CD4-positive, alpha-beta T cell treated with Interleukin-1 beta for 1 hour (primary cell): ENCODE data around the gene STAB2.

Source experiments
- DNase-seq, 2 donors: peaks; one replicate each; pipeline ENCODE4 v3.0.0-alpha.2; 2020 to 2022

The STAB2 gene

GRCh38 chr12:103751600-103751999 lies 164.5 kb downstream of the STAB2 start:
- DNase-seq, result no peak

GRCh38 chr12:103755425-103755824 lies 168.4 kb downstream of the STAB2 start:
- DNase-seq, result no peak

- no peak for DNase-seq
Measured at GRCh38 chr12:103756443-103756842, 169.4 kb downstream of the STAB2 start.

- no peak for DNase-seq
Measured at GRCh38 chr12:103757248-103757647, 170.2 kb downstream of the STAB2 start.

- DNase-seq, result no peak
Measured at GRCh38 chr12:103758310-103759089, 171.4 kb downstream of the STAB2 start.

GRCh38 chr12:103762473-103762872 lies 175.4 kb downstream of the STAB2 start:
- DNase-seq, result no peak

GRCh38 chr12:103765322-103765721 lies 178.2 kb downstream of the STAB2 start:
- no peak for DNase-seq

GRCh38 chr12:103766028-103766427 lies 179.0 kb downstream of the STAB2 start:
- DNase-seq, result no peak

GRCh38 chr12:103768467-103769123 lies 181.5 kb downstream of the STAB2 start:
- no peak for DNase-seq

GRCh38 chr12:103769240-103769945 lies 182.3 kb downstream of the STAB2 start:
- no peak for DNase-seq

GRCh38 chr12:103771466-103771865 lies 184.4 kb downstream of the STAB2 start:
- peak in 1 of 2 donors; percentile 25 for DNase-seq

- no peak for DNase-seq
Measured at GRCh38 chr12:103772367-103773108, 185.5 kb downstream of the STAB2 start.

GRCh38 chr12:103773109-103773910 lies 186.2 kb downstream of the STAB2 start:
- no peak for DNase-seq

GRCh38 chr12:103774977-103775560 lies 188.0 kb downstream of the STAB2 start:
- no peak for DNase-seq

- no peak for DNase-seq
Measured at GRCh38 chr12:103778781-103779180, 191.7 kb downstream of the STAB2 start.

- DNase-seq, result no peak
Measured at GRCh38 chr12:103779410-103780092, 192.5 kb downstream of the STAB2 start.

GRCh38 chr12:103780093-103780440 lies 193.0 kb downstream of the STAB2 start:
- no peak for DNase-seq

GRCh38 chr12:103780992-103781391 lies 193.9 kb downstream of the STAB2 start:
- no peak for DNase-seq

GRCh38 chr12:103782399-103782798 lies 195.3 kb downstream of the STAB2 start:
- no peak for DNase-seq

- DNase-seq, result no peak
Measured at GRCh38 chr12:103783744-103784664, 196.9 kb downstream of the STAB2 start.
